GM12878 (cell line): ENCODE data around the gene EMP2. TPM values are rescaled to one million over a fixed set of nuclear protein-coding genes. Genes with fewer than 3 reads are reported as not detected.

Experiments
- ATAC-seq: fragments of 200-7000 bp; cut with Tn5 transposase; 3 replicates; pipeline ENCODE4 v1.9.1; 2020; ENCODE audit warnings: mild to moderate bottlenecking, moderate library complexity
- BruUV-seq: library from RNA; stranded (reverse); fragments of 400-500 nt; replicated peaks from 2 replicates; lab custom pipeline; 2021; lab: Mats Ljungman, UMichigan
- CTCF ChIA-PET: fragments of 300-600 bp; sonication (Branson Sonifier 250); formaldehyde crosslinking; extraction: SDS; loops from one replicate; lab custom pipeline; 2021; ENCODE audit warnings: inconsistent platforms; lab: Yijun Ruan, JAX
- POLR2A ChIA-PET: fragments of 350-600 bp; formaldehyde crosslinking; extraction: SDS; loops from one replicate; lab custom pipeline; 2021; ENCODE audit warnings: inconsistent platforms; lab: Charles Lee
- RAD21 ChIA-PET: fragments of 300-600 bp; sonication (Branson Sonifier 250); formaldehyde crosslinking; loops from one replicate; lab custom pipeline; 2023; ENCODE audit warnings: antibody characterized with exemption; ENCODE audit not compliant: unreplicated experiment; lab: Charles Lee
- SMC1A ChIA-PET: fragments of 300-600 bp; sonication (Branson Sonifier 250); formaldehyde crosslinking; loops from one replicate; lab custom pipeline; 2023; ENCODE audit not compliant: unreplicated experiment, uncharacterized antibody; lab: Charles Lee
- DNase-seq: peaks from one replicate; pipeline ENCODE4 v3.0.0-alpha.2; 2011; ENCODE audit warnings: low read depth, low spot score
- FAIRE-seq: peaks from 3 replicates; lab custom pipeline; 2011; peaks lifted over from hg19 to GRCh38; lab: Jason Lieb, UNC
- H2AFZ ChIP-seq: 2 replicates; pipeline ENCODE4 v1.6.0; 2011; ENCODE audit warnings: low read depth, low read length, control low read depth; ENCODE audit not compliant: control insufficient read depth
- H3K27ac ChIP-seq: 2 replicates; pipeline ENCODE4 v1.5.1; 2011; ENCODE audit warnings: control low read depth; ENCODE audit not compliant: control insufficient read depth, insufficient read depth
- H3K27me3 ChIP-seq, 2 experiments: replicated peaks in 1 of 2; 2 replicates each; pipeline versions ENCODE4 v1.6.0 to v1.6.1; 2011; ENCODE audit warnings: low read length in 1 of 2; ENCODE audit not compliant: control insufficient read depth in 2 of 2, insufficient read depth in 2 of 2
- H3K36me3 ChIP-seq, 2 experiments: 2 replicates each; pipeline ENCODE4 v1.5.1; 2011; ENCODE audit warnings: low read length in 1 of 2; ENCODE audit not compliant: control insufficient read depth in 2 of 2, insufficient read depth in 2 of 2
- H3K4me1 ChIP-seq: 2 replicates; pipeline ENCODE4 v1.6.1; 2011; ENCODE audit warnings: mild to moderate bottlenecking, low read length, moderate library complexity, mixed read lengths; ENCODE audit not compliant: control insufficient read depth, insufficient read depth
- H3K4me2 ChIP-seq: 2 replicates; pipeline ENCODE4 v1.6.0; 2011; ENCODE audit warnings: control low read depth; ENCODE audit not compliant: control insufficient read depth, insufficient read depth
- H3K4me3 ChIP-seq: fragments of 200-600 bp; sonication (generic); 2 replicates; pipeline ENCODE4 v1.5.1; 2016
- H3K79me2 ChIP-seq: 2 replicates; pipeline ENCODE4 v1.6.0; 2011; ENCODE audit warnings: low read length; ENCODE audit not compliant: control insufficient read depth, insufficient read depth
- H3K9ac ChIP-seq: 2 replicates; pipeline ENCODE4 v1.8.0; 2011; ENCODE audit warnings: low read length, control low read depth, mixed read lengths; ENCODE audit not compliant: control insufficient read depth, insufficient read depth
- H3K9me3 ChIP-seq: replicated peaks from 3 replicates; pipeline ENCODE4 v1.5.1; 2011; ENCODE audit warnings: mild to moderate bottlenecking, low read length; ENCODE audit not compliant: control insufficient read depth, insufficient read depth
- H4K20me1 ChIP-seq: 2 replicates; pipeline ENCODE4 v1.6.0; 2011; ENCODE audit not compliant: control insufficient read depth, insufficient read depth
- ASH2L ChIP-seq: fragments of 300-600, 200-600 bp; sonication (generic); IDR thresholded peaks from 2 replicates; pipeline ENCODE4 v1.6.1; 2017; ENCODE audit warnings: low read depth, mild to moderate bottlenecking, borderline replicate concordance
- CEBPB ChIP-seq, 2 experiments: fragments of 150-350 bp in 1 of 2; IDR thresholded peaks; 2 replicates each; pipeline ENCODE4 v1.6.1; 2012 to 2014; ENCODE audit warnings: low read depth in 2 of 2, low read length in 2 of 2, borderline replicate concordance in 1 of 2, inconsistent platforms in 1 of 2
- CHD2 ChIP-seq: IDR thresholded peaks from 2 replicates; pipeline ENCODE4 v1.6.1; 2011; ENCODE audit warnings: low read depth, low read length, improper control_type of control experiment, borderline replicate concordance
- CREB1 ChIP-seq: IDR thresholded peaks from 2 replicates; pipeline ENCODE4 v1.6.1; 2012; ENCODE audit warnings: low read depth, mild to moderate bottlenecking, inconsistent platforms
- FOS ChIP-seq: IDR thresholded peaks from 3 replicates; pipeline ENCODE4 v1.6.1; 2011; ENCODE audit warnings: borderline replicate concordance; ENCODE audit not compliant: insufficient read length; ENCODE audit errors: extremely low read depth
- KDM1A ChIP-seq: fragments of 200-600 bp; sonication (generic); IDR thresholded peaks from 2 replicates; pipeline ENCODE4 v1.6.1; 2016; ENCODE audit warnings: borderline replicate concordance
- NBN ChIP-seq: fragments of 450-650 bp; IDR thresholded peaks from 2 replicates; pipeline ENCODE4 v1.6.1; 2016
- NFIC ChIP-seq: IDR thresholded peaks from 2 replicates; pipeline ENCODE4 v1.6.1; 2012; ENCODE audit warnings: low read depth, mild to moderate bottlenecking, inconsistent platforms, low read length, moderate library complexity
- NR2C1 ChIP-seq: fragments of 450-650 bp; IDR thresholded peaks from 2 replicates; pipeline ENCODE4 v1.6.1; 2017; ENCODE audit warnings: antibody characterized with exemption, mild to moderate bottlenecking, moderate library complexity
- NR2F1 ChIP-seq: fragments of 450-650 bp; conservative IDR thresholded peaks from 2 replicates; pipeline ENCODE4 v1.6.1; 2017; ENCODE audit warnings: mild to moderate bottlenecking
- SIX5 ChIP-seq: IDR thresholded peaks from 2 replicates; pipeline ENCODE4 v1.6.1; 2011; ENCODE audit warnings: mild to moderate bottlenecking, low read depth, low read length, moderate library complexity; ENCODE audit not compliant: severe bottlenecking
- STAT3 ChIP-seq: IDR thresholded peaks from 2 replicates; pipeline ENCODE4 v1.6.1; 2011; ENCODE audit warnings: low read depth, low read length, improper control_type of control experiment
- WGBS: methylation state at CpG from one replicate; pipeline ENCODE4 v1.1.6; 2016; ENCODE audit warnings: low lambda C conversion rate; ENCODE audit not compliant: insufficient replicate concordance, insufficient coverage; ENCODE audit errors: missing lambda C conversion rate; 5-methylcytosine and 5-hydroxymethylcytosine counted together
- in situ Hi-C: fragments of 300-500 bp; cut with MboI; formaldehyde crosslinking; loops from 9 replicates; pipeline ENCODE4 v1.14.3; 2018; ENCODE audit warnings: mixed read lengths
- intact Hi-C: fragments of 100-400 bp; cut with micrococcal nuclease; formaldehyde crosslinking; loops from one replicate; pipeline ENCODE4 v1.14.2; 2022; ENCODE audit not compliant: unreplicated experiment
- polyA plus RNA-seq, 11 experiments: library from polyadenylated mRNA; depleted of rRNA in 4 of 11; unstranded in 6 of 11; stranded (reverse) in 5 of 11; fragments of >200 nt; fragmentation: Nextera tagmentation in 4 of 11; fragmentation: Illumina TruSeq in 1 of 11; extraction: Ambion mirVana in 4 of 11; extraction: Trizol in 1 of 11; gene quantifications; 1 replicate in 1 of 11; 2 replicates in 10 of 11; pipeline versions ENCODE4 v1.2.1 to v1.2.3, GENCODE V29; 2011 to 2016; ENCODE audit warnings: inconsistent platforms in 2 of 11, missing spikeins in 2 of 11, low read depth in 1 of 11
- total RNA-seq, 4 experiments: library from RNA; depleted of rRNA in 3 of 4; stranded (reverse); fragments of >200 nt in 3 of 4; fragmentation: Illumina TruSeq in 1 of 4; extraction: Trizol in 1 of 4; gene quantifications; 2 replicates each; pipeline versions ENCODE4 v1.2.1 to v1.2.3, GENCODE V29; 2013 to 2021
- TF ChIP-seq, protein P1 (sequence below): fragments of 450-650 bp; IDR thresholded peaks from 2 replicates; pipeline ENCODE4 v1.6.1; 2017; ENCODE audit warnings: antibody characterized with exemption, mild to moderate bottlenecking, moderate library complexity

EMP2 gene
- total and polyA plus RNA-seq, 10 of the 15 experiments (the other 5 are each of a cell fraction or from before 2014, with no cell fraction given) = 0.41 to 10.4 (median 3.8) TPM

DNA sequence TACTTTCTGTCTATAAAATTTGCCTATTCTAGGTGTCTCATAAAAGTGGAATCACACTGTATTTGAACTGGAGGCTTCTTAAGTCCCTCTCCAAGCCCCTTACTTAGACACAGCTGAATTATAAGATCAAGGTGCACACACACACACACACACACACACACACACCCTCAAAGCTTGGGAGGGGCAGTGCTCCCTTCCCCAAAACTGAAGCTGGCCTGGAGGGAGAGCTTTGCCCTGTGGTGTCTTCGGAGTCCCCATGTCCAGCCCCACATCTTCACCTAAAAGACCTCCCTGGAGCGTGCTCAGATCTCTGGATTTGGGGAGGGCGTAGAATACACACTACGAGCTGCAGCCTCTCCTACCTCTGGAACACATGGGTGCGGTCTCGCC, 828 bp downstream of the EMP2 start:
- WGBS = 16% methylated on average over 6 of the region's 6 CpGs
- TF ChIP-seq KDM1A (no peak), NR2C1 (no peak), NBN (no peak), SIX5 (no peak), CREB1 (no peak), FOS (no peak), STAT3 (no peak), NFIC (no peak), CEBPB (IDR thresholded peaks at IDR 0.05; ENCODE audit: borderline replicate concordance in 1 of 2, low read depth in 2 of 2, low read length in 2 of 2) (no peak), CHD2 (no peak), NR2F1 (no peak), ASH2L (no peak)
- TF ChIP-seq, protein P1, sequence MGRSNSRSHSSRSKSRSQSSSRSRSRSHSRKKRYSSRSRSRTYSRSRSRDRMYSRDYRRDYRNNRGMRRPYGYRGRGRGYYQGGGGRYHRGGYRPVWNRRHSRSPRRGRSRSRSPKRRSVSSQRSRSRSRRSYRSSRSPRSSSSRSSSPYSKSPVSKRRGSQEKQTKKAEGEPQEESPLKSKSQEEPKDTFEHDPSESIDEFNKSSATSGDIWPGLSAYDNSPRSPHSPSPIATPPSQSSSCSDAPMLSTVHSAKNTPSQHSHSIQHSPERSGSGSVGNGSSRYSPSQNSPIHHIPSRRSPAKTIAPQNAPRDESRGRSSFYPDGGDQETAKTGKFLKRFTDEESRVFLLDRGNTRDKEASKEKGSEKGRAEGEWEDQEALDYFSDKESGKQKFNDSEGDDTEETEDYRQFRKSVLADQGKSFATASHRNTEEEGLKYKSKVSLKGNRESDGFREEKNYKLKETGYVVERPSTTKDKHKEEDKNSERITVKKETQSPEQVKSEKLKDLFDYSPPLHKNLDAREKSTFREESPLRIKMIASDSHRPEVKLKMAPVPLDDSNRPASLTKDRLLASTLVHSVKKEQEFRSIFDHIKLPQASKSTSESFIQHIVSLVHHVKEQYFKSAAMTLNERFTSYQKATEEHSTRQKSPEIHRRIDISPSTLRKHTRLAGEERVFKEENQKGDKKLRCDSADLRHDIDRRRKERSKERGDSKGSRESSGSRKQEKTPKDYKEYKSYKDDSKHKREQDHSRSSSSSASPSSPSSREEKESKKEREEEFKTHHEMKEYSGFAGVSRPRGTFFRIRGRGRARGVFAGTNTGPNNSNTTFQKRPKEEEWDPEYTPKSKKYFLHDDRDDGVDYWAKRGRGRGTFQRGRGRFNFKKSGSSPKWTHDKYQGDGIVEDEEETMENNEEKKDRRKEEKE = no peak

More for the DNA sequence above, 828 bp downstream of the EMP2 start:
- CTCF ChIA-PET = interaction anchor here (0.9 to 1.2 kb wide), 2 partner anchors 11 to 13 kb away, joined by 3 read pairs; no protein-coding TSS in a partner anchor
- no peak for DNase-seq
- H4K20me1 ChIP-seq = no peaks in the 10 kb centered on the region
- RAD21 ChIA-PET = interaction anchor here (1.1 kb wide), 1 partner anchor 64 kb away, joined by 3 read pairs; no protein-coding TSS in a partner anchor
- H2AFZ ChIP-seq = no peak overlapping the region
- ATAC-seq = no peak; the same call in 2 of the 3 replicates
- H3K9me3 ChIP-seq = no peaks in the 10 kb centered on the region
- in situ Hi-C loops = no loop called here
- POLR2A ChIA-PET = interaction anchor here (0.6 kb wide), 1 partner anchor 10 kb away, joined by 3 read pairs; no protein-coding TSS in a partner anchor
- H3K36me3 ChIP-seq = no peaks in the 10 kb centered on the region
- no peak overlapping the region for H3K4me3 ChIP-seq
- no peak for FAIRE-seq
- no peak overlapping the region for H3K27ac ChIP-seq
- peaks cover 10 to 22% of the 10 kb centered on the region in 2 experiments for H3K27me3 ChIP-seq
- H3K4me2 ChIP-seq = peak overlapping the region; percentile 80
- no TSS peak for BruUV-seq
- intact Hi-C loops = no loop called here
- SMC1A ChIA-PET = no interaction called here
- H3K79me2 ChIP-seq = no peaks in the 10 kb centered on the region
- H3K9ac ChIP-seq = no peak overlapping the region; the same call in 1 of the 2 replicates
- H3K4me1 ChIP-seq = no peaks in the 10 kb centered on the region; the same call in 1 of the 2 replicates
